H9 (cell line): ENCODE data around the gene NRN1L. TPM values are rescaled to one million over a fixed set of nuclear protein-coding genes. Genes with fewer than 3 reads are reported as not detected.

Experiments
- DNase-seq: peaks from one replicate; pipeline ENCODE4 v3.0.0-alpha.2; 2017
- H2AFZ ChIP-seq: one replicate; pipeline ENCODE4 v1.6.1; 2013; ENCODE audit warnings: mild to moderate bottlenecking, low read length, control low read depth, moderate library complexity
- H2AK5ac ChIP-seq: 2 replicates; pipeline ENCODE4 v1.6.1; 2013; ENCODE audit warnings: low read length, control low read depth, mixed read lengths; ENCODE audit not compliant: insufficient read length
- H2BK120ac ChIP-seq: one replicate; pipeline ENCODE4 v1.6.1; 2013; ENCODE audit warnings: low read depth, mild to moderate bottlenecking, low read length, control low read depth, inconsistent platforms; ENCODE audit not compliant: poor library complexity, severe bottlenecking
- H2BK12ac ChIP-seq: 2 replicates; pipeline ENCODE4 v1.6.1; 2013; ENCODE audit warnings: low read length, control low read depth, mixed read lengths, low read depth; ENCODE audit not compliant: insufficient read length
- H2BK15ac ChIP-seq: 2 replicates; pipeline ENCODE4 v1.6.1; 2013; ENCODE audit warnings: low read depth, low read length, control low read depth
- H2BK20ac ChIP-seq: one replicate; pipeline ENCODE4 v1.6.1; 2013; ENCODE audit warnings: low read depth, mild to moderate bottlenecking, low read length, control low read depth, inconsistent platforms; ENCODE audit not compliant: poor library complexity, severe bottlenecking
- H2BK5ac ChIP-seq: 2 replicates; pipeline ENCODE4 v1.6.1; 2013; ENCODE audit warnings: low read length, control low read depth, mixed read lengths; ENCODE audit not compliant: insufficient read length
- H3K14ac ChIP-seq: 2 replicates; pipeline ENCODE4 v1.6.1; 2013; ENCODE audit warnings: low read length, control low read depth; ENCODE audit not compliant: insufficient read depth
- H3K18ac ChIP-seq: 2 replicates; pipeline ENCODE4 v1.6.1; 2013; ENCODE audit warnings: low read depth, mild to moderate bottlenecking, mixed read lengths, low read length, control low read depth; ENCODE audit not compliant: insufficient read length
- H3K23ac ChIP-seq: 2 replicates; pipeline ENCODE4 v1.6.1; 2013; ENCODE audit warnings: low read length, control low read depth, mixed read lengths, low read depth; ENCODE audit not compliant: insufficient read length
- H3K23me2 ChIP-seq: 2 replicates; pipeline ENCODE4 v1.6.1; 2013; ENCODE audit warnings: low read depth, mild to moderate bottlenecking, mixed read lengths, low read length, control low read depth; ENCODE audit not compliant: insufficient read length, poor library complexity, severe bottlenecking
- H3K27ac ChIP-seq: 2 replicates; pipeline ENCODE4 v1.5.1; 2013; ENCODE audit warnings: low read length, control low read depth, mixed read lengths, low read depth; ENCODE audit not compliant: insufficient read length
- H3K27me3 ChIP-seq: 2 replicates; pipeline ENCODE4 v1.6.1; 2013; ENCODE audit warnings: low read length, control low read depth, inconsistent platforms; ENCODE audit not compliant: insufficient read depth
- H3K4ac ChIP-seq: 2 replicates; pipeline ENCODE4 v1.6.1; 2013; ENCODE audit warnings: low read depth, mild to moderate bottlenecking, control low read depth, inconsistent platforms, low read length, moderate library complexity
- H3K4me1 ChIP-seq: 2 replicates; pipeline ENCODE4 v1.6.1; 2013; ENCODE audit warnings: low read length, control low read depth, inconsistent platforms; ENCODE audit not compliant: insufficient read depth
- H3K4me2 ChIP-seq: 2 replicates; pipeline ENCODE4 v1.6.1; 2013; ENCODE audit warnings: low read length, control low read depth, mixed read lengths; ENCODE audit not compliant: insufficient read length, insufficient read depth
- H3K56ac ChIP-seq: 2 replicates; pipeline ENCODE4 v1.6.1; 2013; ENCODE audit warnings: low read depth, mild to moderate bottlenecking, mixed read lengths, low read length, control low read depth; ENCODE audit not compliant: insufficient read length
- H3K79me1 ChIP-seq: 2 replicates; pipeline ENCODE4 v1.6.1; 2013; ENCODE audit warnings: low read depth, mild to moderate bottlenecking, moderate library complexity, low read length, control low read depth, inconsistent platforms; ENCODE audit not compliant: insufficient read depth, poor library complexity, severe bottlenecking
- H3K79me2 ChIP-seq: 2 replicates; pipeline ENCODE4 v1.6.1; 2013; ENCODE audit warnings: low read length, control low read depth, inconsistent platforms; ENCODE audit not compliant: insufficient read depth
- H3K9ac ChIP-seq: 2 replicates; pipeline ENCODE4 v1.6.1; 2013; ENCODE audit warnings: low read length, control low read depth, mixed read lengths; ENCODE audit not compliant: insufficient read length; ENCODE audit errors: extremely low read depth
- H3K9me3 ChIP-seq: one replicate; pipeline ENCODE4 v1.6.1; 2013; ENCODE audit warnings: low read depth, low read length, inconsistent platforms; ENCODE audit not compliant: control insufficient read depth
- H3T11ph ChIP-seq: one replicate; pipeline ENCODE4 v1.6.1; 2013; ENCODE audit warnings: mild to moderate bottlenecking, low read length, control low read depth, inconsistent platforms
- H4K20me1 ChIP-seq: one replicate; pipeline ENCODE4 v1.6.1; 2013; ENCODE audit not compliant: control insufficient read depth, insufficient read length, insufficient read depth
- H4K5ac ChIP-seq: 2 replicates; pipeline ENCODE4 v1.6.1; 2013; ENCODE audit warnings: low read depth, mild to moderate bottlenecking, mixed read lengths, low read length, control low read depth; ENCODE audit not compliant: insufficient read length
- H4K8ac ChIP-seq: replicated peaks from 2 replicates; pipeline ENCODE4 v1.6.1; 2013; ENCODE audit warnings: low read length, control low read depth, mixed read lengths, low read depth; ENCODE audit not compliant: insufficient read length
- H4K91ac ChIP-seq: 2 replicates; pipeline ENCODE4 v1.6.1; 2013; ENCODE audit warnings: low read depth, mild to moderate bottlenecking, moderate library complexity, mixed read lengths, low read length, control low read depth; ENCODE audit not compliant: insufficient read length
- H3K27ac Mint-ChIP-seq, 3 experiments: 2 replicates in 2 of 3; 3 replicates in 1 of 3; pipeline ENCODE4 v1.8.0; 2020 to 2021; ENCODE audit warnings: mixed read lengths in 3 of 3, mild to moderate bottlenecking in 1 of 3, moderate library complexity in 1 of 3
- H3K27me3 Mint-ChIP-seq: 2 replicates; pipeline ENCODE4 v1.8.0; 2021; ENCODE audit warnings: low read depth, mild to moderate bottlenecking, moderate library complexity, mixed read lengths
- H3K36me3 Mint-ChIP-seq, 3 experiments: 2 replicates in 2 of 3; 3 replicates in 1 of 3; pipeline ENCODE4 v1.8.0; 2020 to 2021; ENCODE audit warnings: low read depth in 3 of 3, mixed read lengths in 3 of 3; ENCODE audit not compliant: insufficient read depth in 1 of 3
- H3K4me1 Mint-ChIP-seq, 2 experiments: 2 replicates each; pipeline ENCODE4 v1.8.0; 2020; ENCODE audit warnings: mixed read lengths in 2 of 2
- H3K4me3 Mint-ChIP-seq, 2 experiments: 2 replicates in 1 of 2; 3 replicates in 1 of 2; pipeline ENCODE4 v1.8.0; 2020 to 2021; ENCODE audit warnings: mild to moderate bottlenecking in 2 of 2, mixed read lengths in 2 of 2, moderate library complexity in 1 of 2
- H3K9me3 Mint-ChIP-seq, 2 experiments: 2 replicates in 1 of 2; 3 replicates in 1 of 2; pipeline ENCODE4 v1.8.0; 2020; ENCODE audit warnings: mild to moderate bottlenecking in 2 of 2, mixed read lengths in 2 of 2, moderate library complexity in 1 of 2
- WGBS: extraction: QIAGEN DNeasy Blood & Tissue Kit; methylation state at CpG from one replicate; pipeline ENCODE4 v1.1.7; 2013; ENCODE audit warnings: missing lambda C conversion rate, low lambda C conversion rate, mixed read lengths; ENCODE audit not compliant: insufficient read length; ENCODE audit errors: extremely low coverage; 5-methylcytosine and 5-hydroxymethylcytosine counted together
- total RNA-seq: library from RNA; stranded (reverse); gene quantifications from 2 replicates; pipeline ENCODE4 v1.2.1, GENCODE V29; 2021
- TF ChIP-seq, protein P1 (sequence below): fragments of 200-600 bp; sonication (generic); conservative IDR thresholded peaks from 3 replicates; pipeline ENCODE4 v1.8.0; 2021; ENCODE audit warnings: antibody characterized with exemption, mild to moderate bottlenecking

NRN1L gene
- total RNA-seq, 1 experiment from 2014 or later: 2.0 TPM

GRCh38 chr16:67927131-67927941 lies 42.7 kb downstream of the NRN1L start:
- Histone ChIP-seq H4K5ac (no peak overlapping the region), H4K91ac (no peak overlapping the region), H2BK20ac (no peak overlapping the region), H3K79me1 (no peaks in the 10 kb centered on the region), H2AK5ac (no peak overlapping the region), H3K23me2 (no peaks in the 10 kb centered on the region), H2BK120ac (no peak overlapping the region), H4K8ac (no peak overlapping the region), H3K27me3 (no peaks in the 10 kb centered on the region), H3K79me2 (no peaks in the 10 kb centered on the region), H3K9ac (no peak overlapping the region), H2BK5ac (no peak overlapping the region), H2BK15ac (no peak overlapping the region), H3K4me2 (no peak overlapping the region), H3K56ac (no peak overlapping the region), H3K23ac (no peak overlapping the region), H4K20me1 (no peaks in the 10 kb centered on the region), H3K27ac (no peak overlapping the region), H3T11ph (no peak overlapping the region), H3K14ac (no peak overlapping the region), H3K4ac (no peak overlapping the region), H3K18ac (no peak overlapping the region), H2BK12ac (no peak overlapping the region), H2AFZ (no peak overlapping the region), H3K9me3 (no peaks in the 10 kb centered on the region), H3K4me1 (no peaks in the 10 kb centered on the region)
- peaks cover 4 to 8% of the 10 kb centered on the region in 2 experiments; a peak in 2 of 4 replicates for H3K4me1 Mint-ChIP-seq
- H3K9me3 Mint-ChIP-seq: no peaks in the 10 kb centered on the region
- no peak for DNase-seq
- H3K27ac Mint-ChIP-seq: no peak overlapping the region
- no CpG with 5 or more reads among the region's 22 CpGs for WGBS
- no peaks in the 10 kb centered on the region for H3K27me3 Mint-ChIP-seq
- TF ChIP-seq, protein P1, sequence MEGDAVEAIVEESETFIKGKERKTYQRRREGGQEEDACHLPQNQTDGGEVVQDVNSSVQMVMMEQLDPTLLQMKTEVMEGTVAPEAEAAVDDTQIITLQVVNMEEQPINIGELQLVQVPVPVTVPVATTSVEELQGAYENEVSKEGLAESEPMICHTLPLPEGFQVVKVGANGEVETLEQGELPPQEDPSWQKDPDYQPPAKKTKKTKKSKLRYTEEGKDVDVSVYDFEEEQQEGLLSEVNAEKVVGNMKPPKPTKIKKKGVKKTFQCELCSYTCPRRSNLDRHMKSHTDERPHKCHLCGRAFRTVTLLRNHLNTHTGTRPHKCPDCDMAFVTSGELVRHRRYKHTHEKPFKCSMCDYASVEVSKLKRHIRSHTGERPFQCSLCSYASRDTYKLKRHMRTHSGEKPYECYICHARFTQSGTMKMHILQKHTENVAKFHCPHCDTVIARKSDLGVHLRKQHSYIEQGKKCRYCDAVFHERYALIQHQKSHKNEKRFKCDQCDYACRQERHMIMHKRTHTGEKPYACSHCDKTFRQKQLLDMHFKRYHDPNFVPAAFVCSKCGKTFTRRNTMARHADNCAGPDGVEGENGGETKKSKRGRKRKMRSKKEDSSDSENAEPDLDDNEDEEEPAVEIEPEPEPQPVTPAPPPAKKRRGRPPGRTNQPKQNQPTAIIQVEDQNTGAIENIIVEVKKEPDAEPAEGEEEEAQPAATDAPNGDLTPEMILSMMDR: no peak
- H3K4me3 Mint-ChIP-seq: no peak overlapping the region
- H3K36me3 Mint-ChIP-seq: peaks cover 7 to 28% (median 14%) of the 10 kb centered on the region in 3 experiments
